ENCODE data around the gene ANO3.

Gene ANO3

DNA sequence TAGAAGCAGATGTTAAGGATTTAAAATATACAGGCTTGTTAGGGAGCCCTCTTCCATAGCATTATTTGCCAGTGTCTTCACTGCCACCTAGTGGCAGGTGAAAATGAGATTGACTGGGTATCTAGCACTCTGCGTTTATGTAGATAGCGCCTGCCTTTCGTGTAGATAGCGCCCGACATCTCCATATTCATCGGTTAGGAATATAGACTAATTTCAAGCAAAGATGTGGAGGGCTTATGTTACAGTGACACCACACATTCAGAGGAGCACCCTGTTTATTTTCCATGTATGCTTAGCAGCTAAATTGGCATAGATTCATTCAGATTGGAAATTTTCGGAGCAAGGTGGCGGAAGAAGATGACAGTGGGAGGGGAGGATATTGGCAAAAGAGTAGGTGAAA is 318.0 kb downstream of the ANO3 start:
- DNase-seq, result peak; percentile 38 to 60

DNA sequence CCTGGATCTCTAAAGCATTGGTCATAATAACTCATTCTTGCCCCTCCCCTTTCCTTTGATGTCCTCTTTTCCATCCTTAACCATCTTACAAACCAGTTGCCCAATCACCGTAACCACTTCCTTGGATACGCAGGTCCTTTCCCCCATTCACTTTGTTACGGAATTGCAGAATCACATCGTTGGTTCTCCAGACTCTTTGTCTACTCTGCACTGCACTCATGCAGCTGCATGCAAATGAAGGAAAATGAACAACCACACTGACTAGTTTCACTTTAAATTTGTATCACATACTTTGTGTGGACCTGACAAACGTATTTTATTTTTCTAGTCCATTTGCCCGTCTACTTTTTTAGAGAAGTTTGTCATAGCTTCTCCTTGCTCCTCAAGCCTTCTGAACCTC is 320.0 kb downstream of the ANO3 start:
- no peak for DNase-seq

DNA sequence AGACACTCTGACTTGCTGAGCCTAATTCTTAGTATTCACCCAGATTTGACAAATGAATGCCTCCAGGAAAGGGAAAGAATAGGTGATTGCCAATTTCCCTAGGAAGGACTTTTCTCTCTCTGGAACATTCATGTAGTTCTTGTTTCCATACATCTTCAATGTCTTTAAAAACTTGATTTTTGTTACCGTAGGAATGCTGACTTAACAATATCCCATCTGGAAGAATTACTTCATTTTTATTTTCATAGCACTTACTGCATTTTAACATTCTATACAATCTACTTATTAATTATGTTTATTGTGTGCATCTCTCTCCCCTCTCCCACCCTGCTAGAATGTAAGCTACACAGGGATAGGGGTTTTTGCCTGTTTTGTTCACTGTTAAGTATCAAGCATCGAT is 323.4 kb downstream of the ANO3 start:
- no peak for DNase-seq

DNA sequence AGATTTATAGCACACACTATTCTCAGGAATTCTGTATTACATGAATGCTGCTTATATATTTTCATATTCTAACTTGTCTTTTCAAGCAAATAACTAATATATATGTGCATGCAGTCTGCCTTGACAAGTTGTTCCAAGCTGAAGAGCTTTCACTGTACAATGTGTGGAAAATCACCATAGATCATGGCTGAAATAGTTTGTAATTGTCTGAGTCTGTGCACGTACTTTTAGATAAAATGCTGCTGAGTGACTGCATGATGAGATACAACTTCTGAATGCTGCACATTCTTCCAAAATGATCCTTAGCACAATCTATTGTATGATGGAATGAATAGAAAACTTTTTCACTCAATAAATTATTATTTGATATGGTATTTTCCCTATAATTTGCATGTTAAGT is 331.0 kb downstream of the ANO3 start:
- DNase-seq, result no peak

DNA sequence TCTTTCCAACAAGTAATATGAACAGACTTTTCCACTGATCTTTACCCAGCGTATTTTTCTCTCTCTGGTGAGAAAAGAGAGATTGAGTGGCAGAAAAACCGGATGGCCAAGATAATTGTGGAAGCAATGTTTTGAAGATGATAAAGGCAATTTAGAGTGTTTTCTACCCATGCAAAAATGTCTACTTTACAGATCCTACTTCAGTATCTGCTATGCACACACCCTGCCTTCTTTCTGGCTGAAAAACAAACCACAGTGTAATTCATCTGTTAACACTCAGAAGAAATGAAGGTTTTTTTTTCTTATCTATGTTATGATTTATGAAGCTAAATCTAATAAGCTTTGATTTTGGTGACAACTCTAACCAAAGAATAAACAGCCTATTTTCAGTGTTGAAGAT is 333.1 kb downstream of the ANO3 start:
- DNase-seq, result no peak

DNA sequence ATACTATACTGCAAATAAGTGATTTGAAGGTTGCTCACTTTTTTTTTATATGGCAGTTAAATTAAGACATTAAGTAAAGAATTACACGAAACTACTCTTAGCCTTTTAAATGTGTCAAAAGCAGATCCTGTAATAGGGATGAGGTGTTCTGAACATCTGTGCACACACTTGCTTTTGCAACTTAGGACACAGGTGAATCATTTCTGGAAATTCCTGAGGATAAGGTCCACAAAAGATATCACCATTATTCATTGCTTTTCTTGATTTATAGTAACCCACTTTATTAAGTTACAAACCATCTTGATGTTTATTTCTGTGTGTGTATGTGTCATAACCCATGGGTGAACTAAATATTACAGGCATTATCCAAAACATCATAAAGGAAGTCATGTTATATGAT is 334.0 kb downstream of the ANO3 start:
- no peak for DNase-seq

DNA sequence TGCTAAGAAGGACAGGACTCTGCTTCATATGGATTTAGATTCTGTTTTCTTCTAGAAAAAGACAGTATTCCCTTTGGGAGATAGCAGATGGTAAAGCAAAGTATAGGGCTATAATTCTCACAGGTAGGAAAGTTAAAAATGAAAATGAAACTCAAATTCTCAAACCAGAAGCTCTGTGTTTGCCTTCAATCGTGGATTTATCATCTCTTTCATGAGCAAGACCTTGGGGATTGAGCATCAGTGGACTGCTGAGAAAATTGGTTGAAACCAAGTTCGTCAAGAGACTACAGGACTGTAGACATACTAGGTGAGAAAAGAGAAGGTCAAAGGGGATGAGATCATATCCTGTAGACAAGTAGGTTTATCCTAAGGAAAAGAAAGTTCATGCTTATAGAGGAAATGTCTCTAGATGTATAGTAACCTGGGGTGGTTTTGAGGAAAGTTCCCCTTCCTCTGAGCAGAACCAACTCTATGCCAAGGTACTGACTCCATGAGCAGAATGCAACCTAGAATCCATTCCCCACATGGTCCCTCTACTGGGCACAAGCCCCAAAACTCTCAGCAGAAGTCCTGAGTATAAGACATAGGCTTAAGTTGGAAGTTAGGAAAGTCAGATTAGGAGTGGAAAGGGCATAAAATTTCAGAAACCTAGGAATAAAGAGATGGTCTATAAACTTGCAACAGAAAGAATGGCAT is 343.5 kb downstream of the ANO3 start:
- no peak for DNase-seq

DNA sequence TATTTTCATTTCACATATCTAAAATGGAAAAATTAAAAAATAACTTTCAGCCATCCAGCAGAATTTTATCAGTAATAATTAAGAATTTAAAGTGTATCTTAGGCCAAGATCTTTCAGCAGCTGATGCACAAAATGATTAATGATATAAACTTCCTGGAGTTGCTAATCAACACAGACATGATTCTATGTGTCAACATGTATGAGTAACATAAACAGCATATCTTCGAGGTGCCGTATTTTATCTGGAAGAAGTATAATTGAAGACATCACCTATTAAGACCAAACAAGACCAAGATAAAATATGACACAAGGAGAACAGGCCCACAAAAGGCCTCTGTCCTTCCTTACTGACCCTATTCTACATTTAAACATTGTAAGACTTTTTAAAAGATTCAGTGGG is 344.7 kb downstream of the ANO3 start:
- DNase-seq, result no peak

DNA sequence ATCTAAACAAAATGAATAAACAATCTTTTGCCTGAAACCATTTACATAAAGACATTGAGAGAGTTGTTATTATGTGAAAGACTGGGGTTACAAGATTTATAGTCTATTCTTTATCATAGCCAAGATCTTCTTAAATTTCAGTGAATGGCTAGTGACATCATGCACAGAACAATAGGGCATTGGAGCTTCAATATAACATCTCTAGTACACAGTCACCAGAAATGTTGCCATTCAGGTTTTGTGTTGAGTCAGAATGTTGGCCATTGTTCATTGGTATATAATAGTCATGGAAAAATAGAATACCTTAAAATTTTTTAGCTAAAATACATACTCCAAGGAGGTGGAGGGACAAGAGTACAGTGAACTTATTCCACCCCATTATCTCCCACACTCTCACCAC is 345.6 kb downstream of the ANO3 start:
- no peak for DNase-seq

DNA sequence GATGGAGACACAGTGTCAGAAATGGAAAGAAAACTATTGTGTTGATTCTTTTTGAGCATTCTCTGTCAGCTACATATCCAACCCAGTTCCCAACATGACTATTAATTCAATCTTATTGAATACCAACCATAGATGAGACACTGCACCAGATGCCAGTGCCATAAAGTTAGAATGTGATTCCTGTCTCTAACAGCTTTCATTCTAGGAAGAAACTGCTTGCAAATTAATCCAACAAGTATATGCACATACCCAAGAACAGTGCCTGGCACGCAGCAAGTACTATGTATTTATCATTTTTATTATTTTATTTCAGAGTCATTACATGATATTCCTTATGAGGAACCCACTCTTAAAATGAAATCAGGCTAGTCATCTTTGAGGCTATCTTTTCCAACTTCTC is 355.4 kb downstream of the ANO3 start:
- DNase-seq, result no peak

DNA sequence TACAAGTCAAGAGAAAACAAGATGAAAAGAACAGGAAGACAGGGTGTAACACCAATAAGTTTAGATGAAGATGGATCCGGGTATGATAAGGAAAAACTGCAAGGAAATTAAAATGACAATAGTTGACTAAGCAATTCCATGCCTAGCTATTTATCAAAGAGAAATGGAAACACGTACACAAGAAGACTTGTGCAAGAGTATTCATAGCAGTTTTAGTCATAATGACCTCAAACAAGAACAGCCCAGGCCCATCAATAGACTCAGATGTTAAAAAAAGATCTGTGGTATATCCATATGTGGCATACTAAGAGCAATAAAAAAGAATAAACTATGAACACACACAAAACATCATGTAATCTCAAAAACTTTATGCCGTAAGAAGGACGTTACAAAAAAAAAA is 356.8 kb downstream of the ANO3 start:
- DNase-seq, result no peak

DNA sequence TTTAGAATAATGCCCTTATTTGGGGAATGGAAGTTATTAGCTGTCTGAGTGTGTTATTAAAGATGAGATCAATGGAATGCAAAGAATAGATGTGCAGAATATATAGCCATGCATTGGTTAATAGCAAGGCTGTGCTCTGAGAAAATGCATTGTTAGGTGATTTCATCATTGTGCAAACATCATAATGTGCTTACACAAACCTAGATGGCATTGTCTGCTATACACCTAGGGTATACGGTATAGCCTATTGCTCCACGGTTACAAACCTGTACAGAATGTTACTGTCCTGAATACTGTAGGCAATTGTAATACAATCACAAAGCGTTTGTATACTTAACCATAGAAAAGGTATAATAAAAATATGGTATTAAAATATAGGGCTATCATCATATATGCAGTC is 364.4 kb downstream of the ANO3 start:
- no peak for DNase-seq

DNA sequence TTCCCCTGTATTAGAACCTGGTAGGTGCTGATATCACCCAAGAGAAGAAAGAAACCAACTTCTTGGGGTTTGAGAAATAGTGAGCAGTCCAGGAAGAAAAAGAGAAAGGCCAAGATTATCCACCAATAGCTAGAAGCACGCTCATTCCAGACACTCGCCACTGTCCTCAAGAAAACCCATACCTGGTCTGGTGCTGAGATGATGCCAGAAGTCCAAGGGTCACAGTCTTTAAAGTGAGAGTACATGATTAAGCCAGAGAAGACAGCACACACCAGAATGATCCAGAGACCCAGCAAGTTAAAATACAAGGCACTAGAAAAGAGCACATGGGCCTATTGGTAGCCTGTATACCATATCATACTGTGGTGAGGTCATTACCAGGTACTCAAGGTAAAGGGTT is 366.3 kb downstream of the ANO3 start:
- DNase-seq, result no peak

DNA sequence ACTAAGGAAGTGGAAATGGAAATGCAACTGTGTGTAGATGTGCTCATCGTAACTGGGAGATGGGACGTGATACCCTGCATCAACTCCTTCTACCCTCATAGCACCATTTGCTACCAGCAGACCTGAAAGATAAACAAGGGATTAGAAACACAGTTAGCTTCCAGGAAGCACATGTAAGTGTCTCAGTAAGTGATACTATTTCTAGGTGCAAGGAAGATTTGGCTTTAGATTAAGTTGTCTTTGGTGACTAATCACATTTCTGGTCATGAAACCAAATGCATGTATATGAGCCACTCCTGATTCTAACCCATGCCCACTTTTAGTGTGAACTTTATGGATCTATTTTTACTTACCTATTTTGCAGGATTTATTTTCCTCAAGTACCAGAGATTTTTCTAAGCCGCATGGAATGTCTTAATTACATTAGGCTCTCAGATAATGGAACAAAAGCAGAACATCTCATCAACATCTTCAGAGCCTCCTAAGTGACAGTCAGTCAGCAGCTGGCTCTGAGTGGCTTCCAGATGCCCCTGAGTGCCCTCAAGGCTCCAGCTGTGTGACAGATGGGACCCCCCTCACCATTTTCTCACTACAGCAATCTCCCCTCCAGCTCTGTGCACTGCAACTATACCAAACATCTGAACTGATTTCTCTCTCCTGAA is 368.8 kb downstream of the ANO3 start:
- no peak for DNase-seq

DNA sequence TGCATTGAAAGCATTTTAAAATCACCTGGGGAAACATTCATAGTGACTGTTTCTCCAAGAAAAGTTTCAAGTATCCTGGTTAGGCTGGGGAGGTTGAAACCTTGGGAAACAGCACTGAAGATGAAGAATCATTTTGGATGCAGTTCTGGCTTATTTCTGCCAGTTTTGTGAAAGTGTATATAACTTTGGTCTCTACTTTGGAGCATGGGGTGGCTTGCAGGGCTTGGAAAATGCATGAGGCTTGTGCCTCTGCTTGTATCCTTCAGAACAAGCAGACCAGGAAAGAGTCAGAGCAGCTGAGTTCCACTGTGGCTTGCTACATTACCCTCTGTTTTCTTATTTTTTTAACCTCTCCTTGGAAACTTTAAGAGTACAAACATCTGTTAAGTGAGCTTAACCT is 370.5 kb downstream of the ANO3 start:
- no peak for DNase-seq

DNA sequence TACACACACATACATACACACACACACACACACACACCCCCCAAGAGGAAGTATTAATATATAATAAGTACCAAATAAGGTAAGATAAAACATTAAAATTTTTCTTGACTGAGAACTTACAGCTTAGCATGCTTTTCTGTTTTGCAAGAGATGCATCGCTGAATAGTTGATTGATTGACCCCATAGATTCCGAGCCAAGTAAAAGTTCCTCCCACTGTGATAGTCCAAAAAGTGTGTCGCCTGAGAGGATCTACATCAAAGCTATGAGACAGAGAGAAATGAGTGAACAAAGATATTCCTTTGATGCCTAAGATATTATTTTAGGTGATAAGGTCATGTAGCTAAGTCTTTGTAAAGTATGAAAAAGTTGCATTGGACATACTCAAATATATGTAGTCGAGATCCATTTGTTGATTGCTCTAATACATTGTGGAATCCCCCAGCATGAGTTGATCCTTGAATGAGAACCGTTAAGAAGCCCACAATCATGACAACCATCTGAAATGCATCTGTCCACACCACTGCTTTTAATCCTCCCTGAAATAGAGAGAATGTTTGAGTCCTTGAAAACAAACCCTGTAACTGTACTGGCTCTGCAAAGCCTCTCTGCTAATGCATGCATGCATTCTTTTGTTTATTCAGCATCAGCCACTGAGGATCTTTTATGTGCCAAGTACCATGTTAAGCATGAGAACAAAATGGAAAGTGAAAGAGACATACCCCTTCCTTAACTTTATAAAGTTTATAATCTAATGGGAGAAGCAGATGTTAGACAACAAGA is 371.7 kb downstream of the ANO3 start:
- DNase-seq, result no peak

DNA sequence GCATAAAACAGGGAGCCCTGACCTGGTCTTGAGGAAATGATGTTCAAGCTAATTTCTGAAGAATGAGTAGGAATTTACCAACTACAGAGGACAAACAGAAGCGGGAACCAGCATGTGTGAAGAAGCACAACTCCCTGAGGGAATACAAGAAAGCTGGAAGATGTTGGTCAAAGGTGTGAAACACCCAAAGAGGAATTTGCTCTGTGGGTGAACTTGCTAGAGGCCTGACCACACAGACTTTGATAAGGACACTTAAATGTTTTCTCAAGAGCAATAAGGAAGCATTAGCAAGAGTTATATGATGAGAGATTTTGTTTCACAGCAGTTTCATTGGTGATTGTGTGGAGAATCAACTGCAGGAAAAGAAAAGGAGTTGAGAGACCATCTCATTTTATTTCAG is 372.3 kb downstream of the ANO3 start:
- no peak for DNase-seq

DNA sequence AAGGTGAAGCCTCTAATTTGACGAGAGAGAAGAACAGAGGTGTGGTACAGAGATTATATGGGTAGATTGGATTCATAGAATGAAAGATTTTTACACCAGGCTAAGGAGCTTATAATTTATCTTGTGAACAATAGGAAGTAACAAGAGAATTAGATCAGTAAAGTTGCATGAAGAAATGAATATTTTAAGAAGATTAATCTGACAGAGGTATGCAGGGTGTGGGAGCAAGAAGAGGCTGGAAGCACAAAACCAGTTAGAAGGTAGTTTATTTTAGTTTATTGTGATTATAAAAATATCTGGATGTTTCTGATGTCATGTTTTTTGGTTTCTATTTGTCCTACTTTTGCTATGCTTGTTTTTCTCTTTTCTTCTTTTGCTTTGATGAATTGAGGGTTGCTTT is 374.3 kb downstream of the ANO3 start:
- DNase-seq, result no peak

DNA sequence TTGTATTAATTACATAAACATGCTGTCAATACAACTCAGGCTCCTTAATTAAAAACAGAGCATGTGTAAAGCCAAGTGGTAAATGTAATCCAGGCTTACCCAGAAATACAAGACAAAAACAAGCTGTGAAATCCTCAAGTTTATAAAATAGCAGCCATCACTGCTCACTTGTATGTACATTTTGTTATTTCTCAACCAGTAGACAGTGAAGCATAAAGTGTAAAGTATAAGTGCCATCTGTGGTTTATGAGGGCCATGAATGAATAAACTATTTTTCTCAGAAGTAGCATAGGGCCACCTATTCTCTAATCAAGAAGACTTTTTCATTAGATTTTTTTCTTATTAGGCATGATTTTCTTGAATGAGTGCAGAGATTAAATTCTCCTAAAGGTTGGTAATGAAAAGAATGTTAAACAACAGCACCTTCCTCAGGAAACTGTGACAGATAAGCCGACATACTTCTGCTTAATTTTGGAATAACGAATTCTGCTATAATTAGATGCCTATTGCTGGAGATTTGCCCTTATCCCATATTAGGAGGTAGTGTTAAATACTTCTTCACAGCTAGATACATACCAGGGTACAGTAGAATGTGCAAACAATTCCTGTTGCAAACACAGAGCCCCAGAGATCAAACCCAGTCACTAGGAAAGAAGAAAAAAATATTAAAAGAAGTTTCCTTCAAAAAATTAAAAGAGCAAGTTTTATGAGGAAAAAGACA is 377.0 kb downstream of the ANO3 start:
- DNase-seq, result no peak

DNA sequence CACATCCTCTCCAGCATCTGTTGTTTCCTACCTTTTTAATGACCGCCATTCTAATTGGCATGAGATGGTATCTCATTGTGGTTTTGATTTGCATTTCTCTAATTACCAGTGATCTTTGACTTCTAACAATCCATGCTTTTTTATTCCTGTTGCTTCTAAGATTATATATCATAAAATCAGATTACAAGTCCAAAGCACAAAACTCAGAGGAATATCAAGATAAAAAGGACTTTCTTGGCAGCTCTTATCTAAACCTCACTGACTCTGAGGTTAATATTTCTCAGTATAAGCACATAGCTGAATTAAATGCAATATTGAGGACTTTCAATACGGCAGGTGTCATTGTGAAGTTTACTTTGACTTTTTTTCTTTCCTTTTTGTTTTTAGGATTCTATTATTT is 378.6 kb downstream of the ANO3 start:
- DNase-seq, result no peak

DNA sequence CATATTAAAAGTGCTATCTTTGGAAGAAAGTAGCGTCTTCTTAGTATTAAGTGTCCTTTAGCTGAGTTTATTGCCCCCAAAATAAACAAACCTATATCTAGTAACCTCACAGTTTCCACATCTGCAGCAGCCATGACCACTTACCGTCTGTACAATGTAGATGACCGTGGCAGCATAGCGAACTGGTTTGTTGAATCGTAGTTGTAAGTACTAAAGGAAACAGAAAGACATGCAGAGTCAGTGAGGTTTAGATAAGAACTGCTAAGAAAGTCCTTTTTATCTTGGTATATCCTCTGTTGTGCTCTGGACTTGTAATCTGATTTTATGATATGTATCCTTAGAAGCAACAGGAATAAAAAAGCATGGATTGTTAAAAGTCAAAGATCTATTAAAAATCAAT is 380.6 kb downstream of the ANO3 start:
- DNase-seq, result no peak
